HG03521 (cell line): Measurements from ENCODE around the gene VPS13D.
"Not testable (repeated sequence)": the region's sequence is repeated elsewhere in the genome, so short reads cannot be mapped to it uniquely, and the experiment has no call there.

Experiments used
- ATAC-seq: cut with Tn5 transposase; IDR thresholded peaks from one replicate; pipeline ENCODE4 v1.9.1; 2021; ENCODE audit warnings: mild to moderate bottlenecking, moderate library complexity; ENCODE audit not compliant: unreplicated experiment

VPS13D gene

GRCh38 chr1:12444329-12444841 lies 214.6 kb downstream of the VPS13D start:
- no peak for ATAC-seq

- ATAC-seq, result no peak
These were observed 215.4 kb downstream of the VPS13D start for GRCh38 chr1:12445257-12445656.

- ATAC-seq, result no peak
These were observed 216.8 kb downstream of the VPS13D start for GRCh38 chr1:12446593-12446992.

DNA sequence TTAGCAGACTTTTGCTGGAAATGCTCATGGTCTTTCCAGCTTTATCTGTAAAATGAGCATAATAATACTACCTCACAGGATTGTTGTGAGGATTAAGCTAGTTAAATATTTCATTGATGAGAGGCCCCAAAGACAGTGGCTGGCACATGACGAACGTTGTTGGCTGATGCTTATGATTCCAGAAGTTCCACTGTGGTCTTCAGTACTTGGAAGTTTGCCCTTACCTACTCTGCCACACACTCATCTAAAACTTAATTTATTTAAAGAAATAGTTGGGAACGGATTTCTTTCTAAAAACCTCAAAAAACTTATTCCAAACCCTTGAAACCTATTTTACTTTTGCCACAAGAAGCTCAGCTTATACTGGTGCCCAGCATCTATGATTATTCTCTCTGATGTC lies 217.5 kb downstream of the VPS13D start:
- ATAC-seq, result no peak

- no peak for ATAC-seq
These were observed 218.1 kb downstream of the VPS13D start for GRCh38 chr1:12447849-12448312.

DNA sequence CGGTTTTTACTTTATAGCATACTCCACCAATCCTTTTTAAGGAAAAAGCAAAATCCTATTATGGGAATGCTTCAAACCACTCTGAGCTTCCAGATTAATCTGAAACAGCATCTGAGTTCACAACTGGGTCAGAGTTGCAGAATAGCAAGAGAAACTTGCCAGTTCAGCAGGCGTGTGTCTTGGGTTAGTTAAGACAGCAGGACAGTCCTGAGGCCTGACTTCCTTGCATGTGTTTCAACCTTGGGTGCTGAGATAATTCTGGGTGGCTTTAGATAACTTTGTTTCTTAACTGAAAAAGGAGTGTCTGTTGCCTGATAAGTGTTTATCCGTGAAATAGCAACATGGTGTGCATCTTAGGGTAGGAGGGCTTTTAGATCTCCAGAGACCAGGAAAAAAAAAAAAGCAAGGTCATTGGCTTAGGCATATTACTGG lies 218.9 kb downstream of the VPS13D start:
- ATAC-seq, result no peak

DNA sequence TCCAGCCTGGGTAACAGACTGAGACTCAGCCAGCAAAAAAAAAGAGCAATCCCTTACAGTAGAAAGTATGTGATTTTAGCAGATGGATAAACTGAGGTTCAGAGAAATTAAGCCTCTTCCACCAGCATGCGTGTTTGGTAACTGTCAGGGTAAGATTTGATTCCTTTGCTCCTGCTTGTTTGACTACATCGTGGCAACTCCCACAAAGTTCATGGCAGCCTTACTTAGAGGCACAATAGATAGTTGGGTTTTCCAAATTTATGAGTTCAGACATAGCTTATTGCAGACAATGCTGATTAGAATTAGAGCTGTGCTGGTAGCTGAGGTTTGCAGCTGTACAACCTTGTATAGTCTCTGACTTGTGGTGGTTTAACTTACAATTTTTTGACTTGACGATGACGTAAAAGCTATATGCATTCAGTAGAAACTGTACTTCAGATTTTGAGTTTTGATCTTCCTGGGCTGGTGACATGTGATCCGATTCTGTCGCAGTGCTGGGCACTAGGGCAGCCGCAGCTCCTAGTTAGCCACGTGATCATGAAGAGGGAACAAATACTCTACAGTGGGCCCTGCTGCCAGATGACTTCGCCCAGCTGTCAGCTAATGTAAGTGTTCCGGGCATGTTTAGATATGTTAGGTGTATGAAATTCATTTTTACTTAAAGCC lies 220.4 kb downstream of the VPS13D start:
- ATAC-seq, result no peak

DNA sequence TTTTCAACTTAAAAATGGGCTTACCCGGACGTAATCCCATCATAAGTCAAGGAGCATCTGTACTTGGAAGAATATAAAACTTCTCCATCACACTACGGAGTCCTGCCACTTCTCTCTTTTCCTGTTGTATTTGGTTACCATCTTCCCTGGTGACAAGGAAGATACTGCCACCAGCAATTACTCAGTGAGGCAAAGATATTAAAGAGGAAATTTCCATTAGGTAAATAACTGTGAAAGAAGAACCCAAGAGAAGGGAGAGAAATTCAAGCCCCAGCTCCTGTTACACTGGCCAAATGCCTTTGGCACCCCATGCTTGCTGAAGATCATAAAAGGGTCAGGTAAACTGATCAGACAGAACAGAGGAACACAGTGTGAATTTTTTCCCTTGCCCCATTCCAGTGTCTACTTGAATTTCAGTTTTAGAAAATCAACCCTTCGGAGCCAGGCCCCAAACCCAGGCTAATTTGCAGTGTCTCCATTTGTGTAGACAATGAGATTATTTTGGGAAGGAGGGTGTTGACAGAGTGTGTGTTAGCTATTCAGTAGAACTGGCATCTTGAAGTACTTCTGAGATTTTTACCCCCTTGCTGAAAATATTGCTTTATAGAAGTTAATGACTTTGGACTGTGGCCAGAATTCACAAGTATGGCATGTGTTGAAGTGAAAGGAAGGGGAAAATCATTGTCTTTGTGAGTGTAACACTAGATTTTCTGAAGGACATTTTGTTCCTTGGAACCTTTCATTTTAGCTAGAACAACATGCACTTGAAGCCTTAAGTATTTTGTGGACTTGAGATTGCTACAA lies 221.1 kb downstream of the VPS13D start:
- no peak for ATAC-seq

DNA sequence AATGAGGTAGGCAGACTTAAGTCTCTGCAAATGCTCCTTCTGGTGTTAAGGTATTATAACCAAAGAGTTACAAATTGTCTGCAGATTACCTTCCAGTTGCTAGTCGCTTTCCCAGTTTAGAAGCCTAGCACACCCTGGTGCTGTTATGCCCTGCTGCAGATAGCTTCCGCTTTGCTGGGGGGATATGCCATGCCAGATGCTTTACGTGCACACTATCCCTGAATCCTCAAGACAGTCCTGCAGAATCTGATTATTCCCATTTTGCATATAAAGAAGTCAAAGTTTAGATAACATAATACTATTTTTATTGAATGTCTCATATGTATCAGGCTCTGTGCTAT lies 221.7 kb downstream of the VPS13D start:
- no peak for ATAC-seq

GRCh38 chr1:12452262-12452661 lies 222.4 kb downstream of the VPS13D start:
- ATAC-seq, result no peak

DNA sequence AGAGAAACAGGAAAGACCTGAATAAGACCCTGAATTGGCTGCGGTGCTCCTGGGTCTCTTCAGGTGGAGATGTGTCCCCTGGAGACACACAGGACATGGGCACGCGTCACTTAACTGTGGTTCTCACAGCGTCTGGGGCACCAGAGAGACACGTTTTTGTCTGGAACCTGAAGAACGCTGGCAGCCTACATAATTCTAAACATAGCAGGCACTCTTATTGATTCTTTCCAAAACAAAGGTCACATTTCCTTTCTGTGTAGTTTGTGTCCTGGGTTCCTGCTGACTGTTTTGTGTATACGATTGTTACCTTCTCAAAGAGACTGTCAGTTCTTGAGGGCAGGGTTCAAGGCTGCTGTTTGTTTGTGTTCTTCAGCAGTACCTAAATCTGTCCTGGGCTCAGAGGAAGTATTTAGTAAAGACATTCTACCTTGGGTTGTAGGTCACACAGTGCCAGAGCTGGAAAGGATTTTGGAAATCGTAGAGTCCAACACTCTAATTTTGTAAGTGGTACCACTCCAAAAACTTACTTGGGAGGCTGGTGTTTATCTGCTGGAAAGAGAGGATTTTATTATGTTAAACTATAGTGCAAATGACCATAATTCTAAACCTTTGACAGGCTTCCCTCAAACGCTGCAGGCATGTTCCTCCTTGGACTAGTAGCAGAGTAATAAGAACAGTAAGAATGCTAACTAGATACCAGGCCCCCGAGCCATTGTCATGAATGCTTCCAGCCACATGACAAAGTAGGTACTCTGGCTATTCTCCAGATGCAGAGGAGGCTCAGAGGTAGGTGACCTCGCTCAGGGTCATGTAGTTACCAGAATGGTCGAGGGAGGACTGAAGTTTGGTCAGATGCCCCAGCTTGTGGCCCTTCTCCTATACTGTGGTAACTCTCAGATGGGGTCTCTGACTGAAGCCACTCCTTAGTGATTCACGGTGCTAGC lies 223.8 kb downstream of the VPS13D start:
- no peak for ATAC-seq

DNA sequence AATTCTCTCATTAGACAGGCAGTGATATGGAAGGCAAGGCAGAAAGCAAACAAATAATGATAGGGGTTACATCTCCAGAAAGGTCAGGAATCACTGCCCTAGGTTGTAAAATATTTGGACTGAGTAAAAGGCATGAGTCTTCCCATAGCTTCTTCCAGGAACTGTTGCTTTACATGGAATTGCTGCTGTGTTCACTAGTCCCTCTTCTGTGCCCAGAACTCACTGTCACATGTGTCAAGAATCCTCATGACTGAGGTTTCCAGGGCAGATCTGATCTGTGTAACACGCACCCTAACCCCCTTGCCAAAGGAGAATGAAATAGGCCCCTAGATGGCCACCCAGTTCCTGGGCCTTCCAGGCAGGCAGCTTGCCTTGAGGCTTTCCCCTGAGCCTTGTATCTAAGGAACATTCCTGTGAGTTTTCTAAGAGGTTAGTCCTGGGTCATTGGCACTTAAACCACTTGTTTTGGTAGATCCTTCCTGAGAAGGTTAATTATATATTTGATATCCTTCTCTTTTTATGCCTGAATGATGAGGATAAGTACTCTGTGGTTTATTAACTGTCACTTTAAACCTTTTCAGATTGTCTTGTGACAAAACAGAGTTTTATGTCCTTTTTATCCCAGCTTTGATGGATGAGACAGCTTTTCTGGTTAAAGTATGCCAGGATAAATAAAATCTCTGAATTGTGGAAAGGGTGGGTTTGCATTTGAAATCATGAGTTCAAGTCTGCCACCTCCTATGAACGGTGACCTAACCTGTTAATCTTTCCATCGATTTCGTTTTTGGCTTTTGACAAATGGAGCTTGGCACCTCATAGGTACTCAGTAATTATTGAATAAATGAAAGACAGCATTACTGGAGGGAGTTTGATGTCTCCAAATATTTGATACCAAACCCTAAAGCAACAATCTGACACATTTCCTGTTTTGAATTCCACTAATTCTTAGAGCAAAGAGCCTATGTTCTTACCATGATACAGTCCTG lies 224.9 kb downstream of the VPS13D start:
- ATAC-seq, result no peak

- not testable (repeated sequence) for ATAC-seq
These were observed 226.3 kb downstream of the VPS13D start for GRCh38 chr1:12456081-12456480.

- no peak for ATAC-seq
These were observed 227.1 kb downstream of the VPS13D start for GRCh38 chr1:12456979-12457378.

DNA sequence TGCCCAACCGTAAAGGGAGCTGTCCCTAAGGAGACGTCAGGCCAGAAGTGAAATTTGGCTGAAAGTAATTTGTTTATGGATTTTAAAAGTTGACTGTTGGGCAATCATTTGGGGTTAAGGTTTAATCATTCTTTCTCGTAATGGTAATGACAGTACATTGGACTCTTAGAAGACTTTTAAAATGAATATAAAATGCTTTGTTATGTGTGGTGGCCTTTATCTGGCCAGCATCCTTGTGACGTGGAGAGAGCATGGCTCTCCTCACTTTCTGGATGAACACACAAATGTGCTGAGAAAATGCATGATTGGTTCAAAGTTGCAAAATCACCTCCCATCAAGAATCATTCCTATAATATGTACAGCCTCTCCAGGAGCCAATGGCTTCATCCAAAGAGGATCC lies 227.9 kb downstream of the VPS13D start:
- no peak for ATAC-seq

GRCh38 chr1:12458571-12458970 lies 228.7 kb downstream of the VPS13D start:
- ATAC-seq, result no peak

DNA sequence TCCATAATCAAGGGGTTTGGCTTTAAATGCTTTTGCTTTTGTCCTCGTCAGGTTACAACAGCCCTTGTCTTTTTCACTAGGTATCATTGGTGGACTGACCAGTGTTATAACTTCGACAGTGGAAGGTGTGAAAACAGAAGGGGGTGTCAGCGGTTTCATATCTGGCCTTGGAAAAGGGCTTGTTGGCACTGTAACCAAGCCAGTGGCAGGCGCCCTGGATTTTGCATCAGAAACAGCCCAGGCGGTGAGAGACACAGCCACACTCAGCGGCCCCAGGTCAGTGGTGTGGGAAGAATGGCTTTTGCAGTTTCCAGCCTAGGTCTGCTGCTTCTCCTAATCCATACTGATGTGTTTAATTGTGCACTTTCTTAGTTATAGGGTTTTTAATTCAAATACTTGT lies 230.3 kb downstream of the VPS13D start:
- no peak for ATAC-seq

GRCh38 chr1:12460911-12461621 lies 231.2 kb downstream of the VPS13D start:
- no peak for ATAC-seq

DNA sequence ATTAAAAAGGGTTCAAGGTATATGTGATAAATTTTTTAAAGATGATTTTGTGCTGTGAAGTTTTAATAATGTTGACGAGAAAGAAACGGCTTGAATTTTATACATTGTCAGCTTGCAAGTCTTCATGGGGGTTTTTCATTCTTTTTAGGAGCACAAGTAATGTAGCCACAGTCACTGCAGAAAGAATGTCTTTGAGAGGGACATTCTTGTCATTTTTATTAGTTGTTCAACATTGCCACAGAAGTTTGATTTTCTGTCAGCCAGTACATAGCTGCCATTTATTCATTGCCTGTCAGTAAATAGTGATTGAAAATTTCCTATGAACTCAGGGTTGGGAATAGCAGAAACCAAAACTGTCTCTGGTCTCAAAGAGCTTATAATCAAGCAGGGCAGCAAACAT lies 231.9 kb downstream of the VPS13D start:
- no peak for ATAC-seq
